HG03060 (cell line): ENCODE results near the gene ITPR3.

ENCODE experiments used
- ATAC-seq: cut with Tn5 transposase; IDR thresholded peaks from one replicate; pipeline ENCODE4 v1.9.1; 2021; ENCODE audit warnings: low read depth, moderate number of reproducible peaks; ENCODE audit not compliant: unreplicated experiment

Gene ITPR3

DNA sequence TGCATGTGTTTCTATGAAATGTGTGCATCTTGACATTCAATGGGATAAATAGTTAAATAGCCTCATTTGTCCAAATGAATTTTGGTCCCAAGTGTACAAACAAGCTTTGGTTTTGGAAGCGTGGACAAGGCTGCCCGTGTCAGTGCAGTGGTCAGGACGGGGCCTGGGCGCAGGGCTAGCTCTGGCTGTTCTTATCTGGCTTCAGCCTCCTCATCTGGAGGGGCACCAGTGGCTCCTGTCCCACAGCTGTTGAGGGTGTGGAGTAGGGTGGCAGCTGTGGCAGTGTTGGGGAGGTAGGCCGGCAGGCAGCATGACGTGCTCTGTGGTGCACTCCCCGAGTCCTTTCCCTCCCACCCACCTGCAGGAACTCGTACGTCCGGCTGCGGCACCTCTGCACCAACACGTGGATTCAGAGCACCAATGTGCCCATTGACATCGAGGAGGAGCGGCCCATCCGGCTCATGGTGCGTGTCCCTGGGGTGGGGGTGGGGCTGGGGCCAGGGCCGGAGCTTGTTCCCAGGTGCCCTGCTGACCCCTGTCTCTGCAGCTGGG lies 43.5 kb downstream of the ITPR3 start:
- ATAC-seq, result no peak

DNA sequence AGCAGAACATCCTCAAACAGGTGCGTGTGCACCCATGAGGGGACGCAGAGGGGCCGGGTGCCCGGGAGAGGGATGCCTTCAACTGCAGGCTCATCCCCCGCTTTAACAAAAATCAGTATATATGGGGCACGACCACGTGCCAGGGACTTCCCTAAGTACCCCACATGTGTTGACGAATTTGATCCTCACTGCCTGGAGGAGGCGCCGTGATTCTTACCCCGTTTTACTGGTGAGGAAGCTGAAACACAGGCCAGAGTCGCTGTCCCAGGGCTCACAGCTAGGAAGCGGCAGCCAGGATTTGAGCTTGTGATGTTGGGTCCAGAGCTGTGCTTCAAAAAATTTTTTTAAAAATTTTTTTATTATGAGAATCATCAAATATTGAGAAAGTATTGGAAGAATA lies 44.8 kb downstream of the ITPR3 start:
- no peak for ATAC-seq

DNA sequence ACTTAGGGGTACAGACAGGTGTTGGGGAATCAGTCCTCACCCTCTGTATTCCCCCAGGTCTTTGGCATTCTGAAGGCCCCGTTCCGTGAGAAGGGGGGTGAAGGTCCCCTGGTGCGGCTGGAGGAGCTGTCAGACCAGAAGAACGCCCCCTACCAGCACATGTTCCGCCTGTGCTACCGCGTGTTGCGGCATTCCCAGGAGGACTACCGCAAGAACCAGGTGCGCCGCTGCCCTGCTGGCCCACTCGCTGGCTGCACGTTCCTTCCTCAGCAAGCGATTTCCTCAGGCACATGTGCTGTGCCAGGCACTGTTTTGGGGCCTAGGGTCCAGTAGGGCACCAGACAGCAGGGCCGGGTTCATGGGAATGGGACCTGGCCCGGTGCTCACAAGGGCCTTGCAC lies 46.0 kb downstream of the ITPR3 start:
- ATAC-seq, result no peak

DNA sequence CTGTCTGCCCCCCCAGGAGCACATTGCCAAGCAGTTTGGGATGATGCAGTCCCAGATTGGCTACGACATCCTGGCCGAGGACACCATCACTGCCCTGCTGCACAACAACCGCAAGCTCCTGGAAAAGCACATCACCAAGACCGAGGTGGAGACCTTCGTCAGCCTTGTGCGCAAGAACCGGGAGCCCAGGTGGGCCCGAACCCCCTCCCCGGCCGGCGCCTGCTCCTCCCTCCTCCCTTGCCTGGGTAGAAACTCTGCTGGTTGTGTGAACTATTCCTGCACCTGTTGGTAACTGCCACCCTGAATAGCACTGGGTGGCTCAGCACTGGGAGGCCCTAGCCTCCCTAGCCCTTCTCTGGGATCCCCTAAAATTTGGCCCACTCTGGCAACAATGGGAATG lies 46.7 kb downstream of the ITPR3 start:
- no peak for ATAC-seq

DNA sequence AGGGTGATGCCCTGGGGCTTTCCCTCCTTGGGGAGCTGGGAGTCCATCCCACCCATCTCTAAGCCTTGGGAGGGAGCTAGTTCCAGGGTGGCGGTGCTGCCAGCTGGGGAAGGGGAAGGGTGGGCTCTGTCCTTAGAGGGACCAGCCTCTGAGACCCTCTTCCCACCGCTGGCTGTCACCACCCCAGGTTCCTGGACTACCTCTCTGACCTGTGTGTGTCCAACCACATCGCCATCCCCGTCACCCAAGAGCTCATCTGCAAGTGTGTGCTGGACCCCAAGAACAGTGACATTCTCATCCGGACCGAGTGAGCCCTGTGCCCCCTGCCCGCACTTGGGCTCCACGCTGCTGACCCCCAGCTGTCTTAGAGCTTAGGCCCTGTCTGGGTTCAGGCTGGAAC lies 47.2 kb downstream of the ITPR3 start:
- no peak for ATAC-seq

DNA sequence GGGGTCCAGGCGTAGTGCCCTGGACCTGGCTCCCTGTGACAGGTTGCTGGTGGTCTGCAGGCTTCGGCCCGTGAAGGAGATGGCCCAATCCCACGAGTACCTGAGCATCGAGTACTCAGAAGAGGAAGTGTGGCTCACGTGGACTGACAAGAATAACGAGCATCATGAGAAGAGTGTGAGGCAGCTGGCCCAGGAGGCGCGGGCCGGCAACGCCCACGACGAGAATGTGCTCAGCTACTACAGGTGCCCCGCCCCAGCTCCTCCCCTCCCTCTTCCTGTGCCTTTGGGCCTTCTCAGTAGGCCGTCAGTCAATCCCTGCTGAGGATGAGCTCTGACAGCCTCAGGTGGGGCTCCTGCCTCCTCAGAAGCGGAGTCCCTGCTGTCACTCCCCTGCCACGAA lies 47.8 kb downstream of the ITPR3 start:
- no peak for ATAC-seq

DNA sequence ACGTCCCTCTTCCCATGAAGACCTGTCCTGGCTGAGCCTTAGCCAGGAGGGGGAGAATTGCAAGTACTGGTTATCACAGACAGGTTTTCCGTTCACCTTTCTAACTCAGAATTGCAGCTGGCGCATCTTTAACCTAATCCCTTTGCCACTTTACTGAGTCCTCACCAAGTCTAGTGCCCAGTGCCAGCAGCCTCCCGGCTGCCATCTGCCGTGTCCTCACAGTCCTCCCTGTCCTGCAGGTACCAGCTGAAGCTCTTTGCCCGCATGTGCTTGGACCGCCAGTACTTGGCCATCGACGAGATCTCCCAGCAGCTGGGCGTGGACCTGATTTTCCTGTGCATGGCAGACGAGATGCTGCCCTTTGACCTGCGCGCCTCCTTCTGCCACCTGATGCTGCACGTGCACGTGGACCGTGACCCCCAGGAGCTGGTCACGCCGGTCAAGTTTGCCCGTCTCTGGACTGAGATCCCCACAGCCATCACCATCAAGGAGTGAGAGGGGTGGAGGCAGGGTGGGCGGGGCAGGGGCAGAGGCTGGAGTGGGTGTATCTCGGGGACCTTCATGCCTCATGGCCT lies 49.1 kb downstream of the ITPR3 start:
- no peak for ATAC-seq

DNA sequence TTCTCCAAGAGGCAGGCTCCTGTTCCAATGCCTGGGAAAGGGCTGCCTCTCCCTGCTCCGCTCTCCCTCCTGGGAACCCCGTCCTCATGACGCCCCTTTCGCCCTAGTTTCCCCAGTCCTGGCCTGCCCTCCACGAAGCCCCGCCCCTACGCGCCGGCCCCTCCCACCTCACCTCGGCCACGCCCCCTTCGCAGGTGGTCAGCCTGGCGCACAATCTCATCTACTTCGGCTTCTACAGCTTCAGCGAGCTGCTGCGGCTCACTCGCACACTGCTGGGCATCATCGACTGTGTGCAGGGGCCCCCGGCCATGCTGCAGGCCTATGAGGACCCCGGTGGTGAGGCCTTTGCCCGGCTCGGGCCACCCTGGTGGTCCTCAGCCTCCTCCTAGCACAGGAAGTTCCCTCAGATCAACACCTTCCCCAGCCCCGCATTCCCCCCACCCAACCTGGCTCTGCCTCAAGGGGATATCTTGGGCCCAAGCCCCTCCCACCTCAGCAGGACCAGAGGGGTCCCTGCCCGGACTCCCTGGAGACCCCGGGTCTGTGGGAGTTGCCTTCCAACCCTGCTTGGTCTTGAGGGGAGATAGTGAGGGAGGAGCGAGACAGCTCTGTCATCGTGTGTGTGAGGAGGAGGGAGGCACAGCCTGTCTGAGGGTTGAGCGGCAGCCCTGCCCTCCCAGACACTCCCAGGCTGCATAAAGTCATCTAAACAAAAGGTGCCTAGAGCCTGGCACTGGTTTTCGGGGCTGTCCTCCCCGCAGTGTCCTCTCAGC lies 50.0 kb downstream of the ITPR3 start:
- no peak for ATAC-seq

DNA sequence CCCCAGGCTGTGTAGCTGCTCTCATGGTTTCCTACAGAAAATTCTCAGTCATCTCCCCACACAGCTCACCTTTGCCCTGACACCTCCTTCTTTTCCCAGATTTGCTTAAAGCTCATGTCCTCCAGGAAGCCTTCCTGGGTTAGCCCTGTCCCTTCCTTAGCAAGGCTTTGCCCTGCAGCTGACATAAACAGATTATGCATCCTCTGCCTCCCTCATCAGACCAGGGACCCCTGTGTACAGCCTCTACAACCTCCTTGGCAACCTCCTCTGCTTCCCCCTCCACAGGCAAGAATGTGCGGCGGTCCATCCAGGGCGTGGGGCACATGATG lies 50.6 kb downstream of the ITPR3 start:
- no peak for ATAC-seq

DNA sequence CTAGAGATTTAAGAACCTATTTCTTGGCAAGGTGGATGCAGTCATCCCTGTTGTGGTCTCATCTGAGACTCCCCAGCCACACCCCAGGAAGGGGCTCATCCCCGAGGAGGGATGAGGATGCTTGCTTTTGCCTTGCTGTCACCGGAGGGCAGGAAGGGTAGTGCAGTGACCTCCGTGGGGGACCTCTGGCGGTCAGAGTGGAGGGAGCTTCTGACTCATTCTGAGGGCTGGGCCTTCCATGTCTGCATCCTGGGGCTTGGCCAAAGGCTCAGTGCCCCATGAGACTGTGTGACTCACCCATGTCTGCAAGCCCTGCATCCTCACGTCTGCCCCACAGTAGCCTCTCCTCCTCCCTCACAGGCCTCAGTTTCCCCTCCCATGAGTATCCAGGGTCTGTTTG lies 51.7 kb downstream of the ITPR3 start:
- peak; percentile 58 for ATAC-seq

DNA sequence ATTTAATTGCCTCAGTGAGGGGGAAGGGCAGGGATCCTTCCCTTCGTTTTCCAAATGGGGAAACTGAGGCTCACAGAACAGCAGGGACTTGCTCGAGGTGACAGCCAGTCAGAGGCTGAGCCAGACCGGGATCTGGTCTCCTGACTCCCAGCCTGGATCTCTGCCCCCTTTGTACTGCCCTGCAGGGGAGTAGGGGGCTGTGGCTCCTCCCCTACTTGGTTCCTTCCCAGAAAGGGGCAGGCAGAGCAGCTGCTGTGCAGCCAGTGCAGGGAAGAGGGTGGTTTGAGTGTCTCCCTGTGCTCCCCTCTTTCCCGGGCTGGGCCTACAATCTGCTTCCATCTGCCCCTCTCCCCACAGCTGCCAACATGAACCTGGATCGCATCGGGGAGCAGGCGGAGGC lies 52.7 kb downstream of the ITPR3 start:
- ATAC-seq, result no peak

DNA sequence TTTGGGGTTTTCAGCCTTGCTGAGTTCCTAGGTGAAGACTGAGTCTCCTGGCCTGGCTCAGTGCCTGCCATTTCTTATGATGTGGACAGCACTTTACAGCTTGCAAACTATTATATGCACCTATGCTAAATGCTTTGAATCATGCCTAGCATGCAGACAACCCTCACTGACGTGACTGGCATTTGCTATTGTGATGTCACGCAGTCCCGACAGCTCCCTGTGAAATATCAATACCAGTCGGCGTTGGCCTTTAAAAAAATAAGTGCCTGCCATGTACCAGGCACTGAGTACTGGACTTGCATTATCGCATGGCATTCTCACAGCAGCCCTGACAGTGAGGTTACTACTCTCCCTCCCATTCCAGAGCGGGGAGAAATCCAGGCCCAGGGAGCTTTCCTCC lies 54.8 kb downstream of the ITPR3 start:
- ATAC-seq, result no peak

DNA sequence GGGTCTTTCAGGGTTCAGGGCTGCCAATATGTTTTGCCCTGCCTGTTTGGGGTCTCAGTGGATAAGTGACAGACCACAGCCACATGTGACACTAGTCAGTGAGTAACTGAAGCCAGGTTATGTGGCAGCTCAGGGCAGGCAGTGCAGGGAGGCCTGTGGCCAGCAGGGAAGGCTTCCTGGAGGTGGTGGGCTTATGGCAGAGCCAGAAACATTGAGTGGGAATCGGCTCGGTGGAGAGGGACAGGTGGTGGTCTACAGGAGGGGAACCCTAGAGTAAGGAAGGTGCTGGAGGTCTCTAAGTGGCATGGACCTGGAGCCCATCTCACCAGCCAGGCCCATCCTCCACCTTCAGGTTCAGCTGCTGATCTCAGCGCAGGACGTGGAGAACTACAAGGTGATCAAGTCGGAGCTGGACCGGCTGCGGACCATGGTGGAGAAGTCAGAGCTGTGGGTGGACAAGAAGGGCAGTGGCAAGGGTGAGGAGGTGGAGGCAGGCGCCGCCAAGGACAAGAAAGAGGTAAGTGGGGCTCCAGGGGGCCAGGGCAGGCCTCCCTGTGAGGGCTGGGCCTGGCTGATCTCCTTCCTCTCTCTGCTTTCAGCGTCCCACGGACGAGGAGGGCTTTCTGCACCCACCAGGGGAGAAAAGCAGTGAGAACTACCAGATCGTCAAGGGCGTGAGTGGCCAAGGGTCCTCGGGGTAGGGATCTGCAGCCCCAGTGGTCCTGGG lies 55.5 kb downstream of the ITPR3 start:
- ATAC-seq, result no peak

DNA sequence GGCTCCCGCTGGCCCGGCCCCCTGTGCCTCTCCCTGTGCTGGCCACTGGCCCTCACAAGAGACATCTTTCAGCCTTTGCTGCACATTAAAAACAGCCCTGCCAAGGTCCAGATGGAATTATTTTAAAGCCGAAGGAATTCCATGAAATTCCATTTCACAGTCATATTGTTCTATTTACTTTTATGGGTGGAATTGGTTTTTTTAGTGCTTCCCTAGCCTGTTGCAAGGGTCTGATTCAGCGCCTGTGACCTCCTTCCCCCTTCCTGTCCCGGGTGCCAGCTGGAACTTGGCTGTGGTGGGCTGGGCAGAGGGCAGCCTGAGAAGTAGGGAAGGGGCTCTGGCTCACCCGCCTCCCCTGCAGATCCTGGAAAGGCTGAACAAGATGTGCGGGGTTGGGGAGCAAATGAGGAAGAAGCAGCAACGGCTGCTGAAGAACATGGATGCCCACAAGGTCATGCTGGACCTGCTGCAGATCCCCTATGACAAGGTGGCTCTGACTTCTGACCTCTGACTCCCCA lies 56.1 kb downstream of the ITPR3 start:
- ATAC-seq, result no peak

DNA sequence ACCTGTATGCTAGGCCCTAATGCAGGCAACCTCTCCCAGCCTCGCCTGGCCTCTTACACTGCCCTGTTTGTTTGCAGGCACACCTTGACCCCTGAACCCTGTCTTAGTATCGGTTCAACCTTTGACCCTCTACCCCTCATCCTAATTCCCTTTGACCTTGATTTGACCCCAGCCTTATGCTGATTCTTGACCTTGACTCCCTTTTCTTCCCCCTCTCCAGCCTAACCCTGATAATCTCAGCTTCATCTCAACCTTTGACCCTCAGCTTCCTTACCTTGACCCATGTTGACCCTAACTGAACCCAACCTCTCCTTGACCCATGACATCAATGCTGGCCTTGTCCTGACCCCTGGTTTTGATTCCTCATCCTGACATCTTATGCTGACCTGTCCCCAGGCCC lies 56.6 kb downstream of the ITPR3 start:
- no peak for ATAC-seq

DNA sequence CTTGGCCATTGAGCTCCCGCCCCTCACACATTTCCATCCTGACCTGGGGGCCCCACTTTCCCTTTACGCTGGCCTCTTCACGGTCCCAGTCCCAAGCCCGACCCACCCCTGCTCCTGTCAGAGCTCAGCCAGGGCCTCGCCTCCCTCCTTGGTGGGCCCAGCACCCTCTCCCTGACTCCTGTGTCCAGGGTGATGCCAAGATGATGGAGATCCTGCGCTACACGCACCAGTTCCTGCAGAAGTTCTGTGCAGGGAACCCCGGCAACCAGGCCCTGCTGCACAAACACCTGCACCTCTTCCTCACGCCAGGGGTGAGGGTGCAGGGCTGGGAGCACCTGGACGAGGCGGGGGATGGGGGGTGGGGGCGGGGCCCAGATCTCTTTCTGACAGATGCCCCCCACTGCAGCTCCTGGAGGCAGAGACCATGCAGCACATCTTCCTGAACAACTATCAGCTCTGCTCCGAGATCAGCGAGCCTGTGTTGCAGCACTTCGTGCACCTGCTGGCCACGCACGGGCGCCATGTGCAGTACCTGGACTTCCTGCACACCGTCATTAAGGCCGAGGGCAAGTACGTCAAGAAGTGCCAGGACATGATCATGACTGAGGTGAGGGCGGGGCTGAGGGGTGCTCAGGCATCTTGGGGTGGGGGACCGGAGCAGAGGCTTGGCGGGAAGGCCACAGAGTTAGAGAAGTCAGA lies 57.3 kb downstream of the ITPR3 start:
- ATAC-seq, result no peak

DNA sequence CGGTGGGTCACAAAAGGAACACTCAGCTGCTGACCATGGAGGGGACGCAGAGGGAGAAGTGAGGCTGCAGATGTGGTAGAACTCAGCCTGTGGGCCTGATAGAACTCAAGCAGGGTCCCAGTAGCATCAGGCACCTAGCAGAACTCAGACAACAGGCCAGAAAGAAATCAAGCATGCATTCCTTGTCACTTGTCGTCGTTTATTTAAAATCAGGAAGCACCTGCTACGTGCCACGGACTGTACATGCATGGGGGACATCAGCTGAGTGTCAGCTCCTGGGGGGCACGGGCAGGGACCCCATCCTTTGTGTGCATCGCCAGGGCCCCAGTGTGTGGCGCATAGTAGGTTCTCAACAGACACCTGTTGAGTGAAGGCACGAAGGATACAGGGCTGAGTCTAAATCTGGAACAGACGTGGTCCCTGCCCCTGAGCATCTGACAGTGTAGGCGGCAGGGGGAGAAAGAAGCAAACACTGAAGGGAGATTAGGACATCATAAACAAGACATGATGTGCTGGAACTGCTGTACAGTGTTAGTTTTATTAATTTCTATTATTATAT lies 57.9 kb downstream of the ITPR3 start:
- ATAC-seq, result no peak

DNA sequence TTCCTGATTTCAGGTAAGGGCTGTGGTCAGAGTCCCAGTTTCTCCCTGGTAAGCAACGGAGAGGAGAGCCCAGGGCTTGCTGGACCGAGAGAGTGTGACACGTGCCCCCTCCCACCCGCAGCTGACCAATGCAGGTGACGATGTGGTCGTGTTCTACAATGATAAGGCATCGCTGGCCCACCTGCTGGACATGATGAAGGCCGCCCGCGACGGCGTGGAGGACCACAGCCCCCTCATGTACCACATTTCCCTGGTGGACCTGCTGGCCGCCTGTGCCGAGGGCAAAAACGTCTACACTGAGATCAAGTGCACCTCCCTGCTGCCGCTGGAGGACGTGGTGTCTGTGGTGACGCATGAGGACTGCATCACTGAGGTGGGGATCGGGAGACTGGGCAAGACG lies 58.6 kb downstream of the ITPR3 start:
- no peak for ATAC-seq

DNA sequence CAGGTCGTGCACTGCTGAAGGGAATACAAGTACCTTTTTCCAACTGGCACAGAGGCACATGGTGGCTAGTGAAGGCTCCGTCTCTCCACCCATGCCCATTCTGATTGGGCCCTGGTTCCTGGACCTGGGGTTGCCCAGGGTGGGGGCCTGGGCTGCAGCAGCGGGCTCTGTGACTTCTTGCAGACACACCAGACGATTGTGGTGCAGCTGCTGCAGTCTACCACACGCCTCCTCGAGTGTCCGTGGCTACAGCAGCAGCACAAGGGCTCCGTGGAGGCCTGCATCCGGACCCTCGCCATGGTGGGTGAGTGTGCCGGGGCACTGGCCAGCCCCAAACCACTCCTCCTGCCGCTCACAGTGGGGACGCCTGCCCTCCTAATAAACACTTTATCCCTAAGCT lies 61.2 kb downstream of the ITPR3 start:
- no peak for ATAC-seq

DNA sequence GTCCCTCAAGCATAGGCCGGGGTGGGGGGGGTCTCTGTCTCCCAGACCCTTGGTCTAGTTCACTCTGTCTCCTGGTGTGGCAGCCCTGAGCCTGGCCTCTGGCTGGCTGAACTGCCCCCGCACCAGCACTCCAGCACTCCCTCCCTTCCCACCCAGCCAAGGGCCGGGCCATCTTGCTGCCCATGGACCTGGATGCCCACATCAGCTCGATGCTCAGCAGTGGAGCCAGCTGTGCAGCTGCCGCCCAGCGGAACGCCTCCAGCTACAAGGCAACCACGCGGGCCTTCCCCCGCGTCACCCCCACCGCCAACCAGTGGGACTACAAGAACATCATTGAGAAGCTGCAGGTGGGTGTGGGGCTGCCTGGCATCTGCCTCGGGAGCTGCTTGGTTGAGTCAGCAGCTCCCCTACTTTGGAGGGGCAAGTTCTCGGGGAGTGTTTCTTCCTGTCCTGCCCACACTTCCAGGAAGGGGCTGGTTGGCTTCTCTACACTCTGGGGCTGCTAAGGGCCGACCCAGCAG lies 62.0 kb downstream of the ITPR3 start:
- ATAC-seq, result no peak
